Liver (tissue), 9 donors: Measurements from ENCODE around the gene MAP3K12. TPM values are rescaled to one million over a fixed set of nuclear protein-coding genes. Genes with fewer than 3 reads are reported as not detected.

ENCODE experiments used
- DNase-seq: peaks from one replicate; pipeline ENCODE4 v3.0.0-alpha.2; 2017; ENCODE audit warnings: low spot score
- H3K27ac ChIP-seq, 2 donors: one replicate each; pipeline ENCODE4 v1.7.0; 2013; ENCODE audit warnings: inconsistent platforms in 2 of 2, low read length in 2 of 2, control low read depth in 1 of 2, low read depth in 1 of 2, mild to moderate bottlenecking in 1 of 2
- H3K27me3 ChIP-seq, 4 donors: one replicate each; pipeline versions ENCODE4 v1.6.1 to v1.7.0; 2013; ENCODE audit warnings: low read length in 3 of 4, inconsistent platforms in 1 of 4, mild to moderate bottlenecking in 1 of 4, moderate library complexity in 1 of 4; ENCODE audit not compliant: control insufficient read depth in 4 of 4, insufficient read depth in 4 of 4
- H3K36me3 ChIP-seq, 4 donors: one replicate each; pipeline versions ENCODE4 v1.6.1 to v1.7.0; 2013; ENCODE audit warnings: low read length in 3 of 4, mild to moderate bottlenecking in 3 of 4, low read depth in 1 of 4, moderate library complexity in 1 of 4; ENCODE audit not compliant: control insufficient read depth in 4 of 4, insufficient read depth in 3 of 4
- H3K4me1 ChIP-seq, 4 donors: one replicate each; pipeline versions ENCODE4 v1.6.1 to v1.7.0; 2013; ENCODE audit warnings: low read length in 3 of 4, mild to moderate bottlenecking in 3 of 4, moderate library complexity in 1 of 4; ENCODE audit not compliant: control insufficient read depth in 4 of 4, insufficient read depth in 4 of 4
- H3K4me3 ChIP-seq, 3 donors: one replicate each; pipeline versions ENCODE4 v1.6.1 to v1.7.0; 2013; ENCODE audit warnings: low read length in 3 of 3, control low read depth in 1 of 3, low read depth in 1 of 3, mild to moderate bottlenecking in 1 of 3
- H3K9ac ChIP-seq, 2 donors: one replicate each; pipeline ENCODE4 v1.7.0; 2013; ENCODE audit warnings: low read length in 2 of 2, mild to moderate bottlenecking in 2 of 2, moderate library complexity in 2 of 2, control low read depth in 1 of 2, low read depth in 1 of 2
- H3K9me3 ChIP-seq, 4 donors: one replicate each; pipeline versions ENCODE4 v1.6.1 to v1.7.0; 2013; ENCODE audit warnings: low read length in 3 of 4; ENCODE audit not compliant: control insufficient read depth in 4 of 4
- EGR1 ChIP-seq, 2 donors: IDR thresholded peaks; 2 replicates each; pipeline ENCODE4 v1.6.1; 2016 to 2018; ENCODE audit warnings: antibody characterized with exemption in 2 of 2, low read depth in 2 of 2
- FOXA2 ChIP-seq: IDR thresholded peaks from 2 replicates; pipeline ENCODE4 v1.6.1; 2016; ENCODE audit warnings: antibody characterized with exemption
- GABPA ChIP-seq, 2 donors: IDR thresholded peaks in 1 of 2; conservative IDR thresholded peaks in 1 of 2; 2 replicates each; pipeline ENCODE4 v1.6.1; 2016; ENCODE audit warnings: antibody characterized with exemption in 2 of 2, mild to moderate bottlenecking in 1 of 2, moderate library complexity in 1 of 2
- HNF4A ChIP-seq, 2 donors: conservative IDR thresholded peaks; 2 replicates each; pipeline ENCODE4 v1.6.1; 2016; ENCODE audit warnings: antibody characterized with exemption in 2 of 2, mild to moderate bottlenecking in 2 of 2
- HNF4G ChIP-seq: IDR thresholded peaks from 2 replicates; pipeline ENCODE4 v1.6.1; 2016; ENCODE audit warnings: antibody characterized with exemption
- JUND ChIP-seq, 2 donors: IDR thresholded peaks; 2 replicates each; pipeline ENCODE4 v1.6.1; 2016; ENCODE audit warnings: antibody characterized with exemption in 2 of 2
- SP1 ChIP-seq: IDR thresholded peaks from 2 replicates; pipeline ENCODE4 v1.6.1; 2018; ENCODE audit warnings: antibody characterized with exemption, mild to moderate bottlenecking
- TAF1 ChIP-seq: conservative IDR thresholded peaks from 2 replicates; pipeline ENCODE4 v1.6.1; 2016; ENCODE audit warnings: antibody characterized with exemption, mild to moderate bottlenecking
- YY1 ChIP-seq: IDR thresholded peaks from 2 replicates; pipeline ENCODE4 v1.6.1; 2016; ENCODE audit warnings: antibody characterized with exemption, mild to moderate bottlenecking
- WGBS: extraction: QIAGEN DNeasy Blood & Tissue Kit; methylation state at CpG from one replicate; pipeline ENCODE4 v1.1.7; 2013; 5-methylcytosine and 5-hydroxymethylcytosine counted together
- polyA plus RNA-seq, 2 donors: library from polyadenylated mRNA; stranded (reverse) in 1 of 2; unstranded in 1 of 2; fragments of 200-250 nt in 1 of 2; fragments of >200 nt in 1 of 2; fragmentation: Nextera tagmentation in 1 of 2; extraction: Ambion mirVana in 1 of 2; gene quantifications; one replicate each; pipeline versions ENCODE4 v1.2.1 to v1.2.3, GENCODE V29; 2013 to 2015
- total RNA-seq, 2 donors: library from RNA; depleted of rRNA; stranded (reverse); fragments of >200 nt; gene quantifications; one replicate each; pipeline ENCODE4 v1.2.3, GENCODE V29; 2014
- TF ChIP-seq, protein P1 (sequence below): fragments of 150-350 bp; IDR thresholded peaks from 2 replicates; pipeline ENCODE4 v1.5.1; 2017; ENCODE audit warnings: improper control_type of control experiment, low read depth, low read length; ENCODE audit not compliant: missing input control
- TF ChIP-seq, protein P2 (sequence below): IDR thresholded peaks from 2 replicates; pipeline ENCODE4 v1.6.1; 2016; ENCODE audit warnings: antibody characterized with exemption, mild to moderate bottlenecking
- TF ChIP-seq, protein P3 (sequence below): IDR thresholded peaks from 2 replicates; pipeline ENCODE4 v1.6.1; 2016; ENCODE audit warnings: antibody characterized with exemption
- TF ChIP-seq, protein P4 (sequence below): IDR thresholded peaks from 2 replicates; pipeline ENCODE4 v1.6.1; 2016; ENCODE audit warnings: antibody characterized with exemption
- donor health status: healthy.
- donor health status: healthy.
- donor health status: healthy.
- donor health status: healthy.
- donor health status: healthy.

Gene MAP3K12
- total and polyA plus RNA-seq, 4 donors, result 0.53 to 2.4 (median 1.5) TPM

DNA sequence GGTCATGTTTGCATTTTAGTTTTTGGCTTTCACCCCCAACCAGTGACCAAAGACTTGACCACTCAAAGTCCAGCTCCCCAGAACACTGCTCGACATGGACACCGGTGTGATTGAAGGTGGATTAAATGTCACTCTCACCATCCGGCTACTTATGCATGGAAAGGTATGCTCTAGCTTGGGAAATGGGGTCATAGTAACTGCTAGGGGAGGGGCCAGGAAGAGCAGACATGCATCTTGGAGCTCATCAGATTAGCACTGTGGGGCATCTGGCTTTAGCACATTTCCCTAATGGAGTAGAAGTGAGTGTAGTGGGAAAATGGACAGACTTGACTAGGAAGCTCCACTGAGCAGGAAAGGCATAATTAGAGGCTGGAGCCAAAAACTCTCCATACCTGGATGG, 44.6 kb downstream of the MAP3K12 start (continued):
- TF ChIP-seq, protein P1, sequence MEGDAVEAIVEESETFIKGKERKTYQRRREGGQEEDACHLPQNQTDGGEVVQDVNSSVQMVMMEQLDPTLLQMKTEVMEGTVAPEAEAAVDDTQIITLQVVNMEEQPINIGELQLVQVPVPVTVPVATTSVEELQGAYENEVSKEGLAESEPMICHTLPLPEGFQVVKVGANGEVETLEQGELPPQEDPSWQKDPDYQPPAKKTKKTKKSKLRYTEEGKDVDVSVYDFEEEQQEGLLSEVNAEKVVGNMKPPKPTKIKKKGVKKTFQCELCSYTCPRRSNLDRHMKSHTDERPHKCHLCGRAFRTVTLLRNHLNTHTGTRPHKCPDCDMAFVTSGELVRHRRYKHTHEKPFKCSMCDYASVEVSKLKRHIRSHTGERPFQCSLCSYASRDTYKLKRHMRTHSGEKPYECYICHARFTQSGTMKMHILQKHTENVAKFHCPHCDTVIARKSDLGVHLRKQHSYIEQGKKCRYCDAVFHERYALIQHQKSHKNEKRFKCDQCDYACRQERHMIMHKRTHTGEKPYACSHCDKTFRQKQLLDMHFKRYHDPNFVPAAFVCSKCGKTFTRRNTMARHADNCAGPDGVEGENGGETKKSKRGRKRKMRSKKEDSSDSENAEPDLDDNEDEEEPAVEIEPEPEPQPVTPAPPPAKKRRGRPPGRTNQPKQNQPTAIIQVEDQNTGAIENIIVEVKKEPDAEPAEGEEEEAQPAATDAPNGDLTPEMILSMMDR, result no peak
- no peak for TF ChIP-seq SP1
- no peak for TF ChIP-seq TAF1

DNA sequence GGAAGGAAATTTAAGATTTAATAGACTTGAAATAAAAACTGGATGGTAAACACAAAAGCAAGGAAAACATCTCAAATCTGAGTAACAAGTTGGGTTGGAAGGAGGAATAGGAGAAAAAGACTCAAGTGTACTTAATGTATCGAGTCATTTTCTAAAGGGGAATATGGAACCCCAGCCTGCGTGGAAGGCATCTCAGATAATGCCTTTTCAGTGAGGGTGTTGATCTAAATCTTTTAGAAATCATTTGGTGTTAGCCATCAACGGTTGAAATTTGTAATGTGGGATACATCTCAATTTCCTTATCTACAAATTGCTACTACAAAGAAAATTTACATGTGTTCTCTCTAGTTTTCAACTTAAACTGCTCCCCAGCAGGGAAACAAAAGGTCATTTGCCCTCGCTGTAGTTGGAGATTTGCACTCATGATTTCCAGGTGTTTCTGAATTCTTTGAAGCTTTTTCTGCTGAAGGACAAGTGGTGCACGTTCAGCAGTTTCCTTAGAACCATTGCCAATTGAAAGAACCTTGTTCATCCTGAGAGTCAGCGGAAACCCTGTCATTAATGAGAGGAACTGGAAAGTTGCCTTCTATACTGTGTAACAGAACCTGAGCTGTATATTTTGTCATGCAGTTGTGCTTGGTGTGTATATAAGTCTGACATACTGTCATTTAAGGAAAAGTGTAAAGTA, 45.2 kb downstream of the MAP3K12 start:
- H3K9me3 ChIP-seq, result no peaks in the 10 kb centered on the region
- 38% methylated on average over 6 of the region's 6 CpGs for WGBS
- no peaks in the 10 kb centered on the region for H3K27me3 ChIP-seq
- H3K4me3 ChIP-seq, result no peak overlapping the region
- peaks cover 0 to 21% (median 18%) of the 10 kb centered on the region in 4 donors for H3K4me1 ChIP-seq
- TF ChIP-seq EGR1 (IDR thresholded peaks at IDR 0.05; ENCODE audit: low read depth in 2 of 2) (no peak), SP1 (no peak), HNF4G (no peak), GABPA (IDR thresholded peaks at IDR 0.05 in 1 of 2, conservative IDR thresholded peaks at IDR 0.05 in 1 of 2) (no peak), HNF4A (conservative IDR thresholded peaks at IDR 0.05) (no peak), JUND (IDR thresholded peaks at IDR 0.05) (no peak), YY1 (no peak), TAF1 (no peak), FOXA2 (no peak)
- TF ChIP-seq, protein P2, sequence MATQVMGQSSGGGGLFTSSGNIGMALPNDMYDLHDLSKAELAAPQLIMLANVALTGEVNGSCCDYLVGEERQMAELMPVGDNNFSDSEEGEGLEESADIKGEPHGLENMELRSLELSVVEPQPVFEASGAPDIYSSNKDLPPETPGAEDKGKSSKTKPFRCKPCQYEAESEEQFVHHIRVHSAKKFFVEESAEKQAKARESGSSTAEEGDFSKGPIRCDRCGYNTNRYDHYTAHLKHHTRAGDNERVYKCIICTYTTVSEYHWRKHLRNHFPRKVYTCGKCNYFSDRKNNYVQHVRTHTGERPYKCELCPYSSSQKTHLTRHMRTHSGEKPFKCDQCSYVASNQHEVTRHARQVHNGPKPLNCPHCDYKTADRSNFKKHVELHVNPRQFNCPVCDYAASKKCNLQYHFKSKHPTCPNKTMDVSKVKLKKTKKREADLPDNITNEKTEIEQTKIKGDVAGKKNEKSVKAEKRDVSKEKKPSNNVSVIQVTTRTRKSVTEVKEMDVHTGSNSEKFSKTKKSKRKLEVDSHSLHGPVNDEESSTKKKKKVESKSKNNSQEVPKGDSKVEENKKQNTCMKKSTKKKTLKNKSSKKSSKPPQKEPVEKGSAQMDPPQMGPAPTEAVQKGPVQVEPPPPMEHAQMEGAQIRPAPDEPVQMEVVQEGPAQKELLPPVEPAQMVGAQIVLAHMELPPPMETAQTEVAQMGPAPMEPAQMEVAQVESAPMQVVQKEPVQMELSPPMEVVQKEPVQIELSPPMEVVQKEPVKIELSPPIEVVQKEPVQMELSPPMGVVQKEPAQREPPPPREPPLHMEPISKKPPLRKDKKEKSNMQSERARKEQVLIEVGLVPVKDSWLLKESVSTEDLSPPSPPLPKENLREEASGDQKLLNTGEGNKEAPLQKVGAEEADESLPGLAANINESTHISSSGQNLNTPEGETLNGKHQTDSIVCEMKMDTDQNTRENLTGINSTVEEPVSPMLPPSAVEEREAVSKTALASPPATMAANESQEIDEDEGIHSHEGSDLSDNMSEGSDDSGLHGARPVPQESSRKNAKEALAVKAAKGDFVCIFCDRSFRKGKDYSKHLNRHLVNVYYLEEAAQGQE, result no peak
- TF ChIP-seq, protein P3, sequence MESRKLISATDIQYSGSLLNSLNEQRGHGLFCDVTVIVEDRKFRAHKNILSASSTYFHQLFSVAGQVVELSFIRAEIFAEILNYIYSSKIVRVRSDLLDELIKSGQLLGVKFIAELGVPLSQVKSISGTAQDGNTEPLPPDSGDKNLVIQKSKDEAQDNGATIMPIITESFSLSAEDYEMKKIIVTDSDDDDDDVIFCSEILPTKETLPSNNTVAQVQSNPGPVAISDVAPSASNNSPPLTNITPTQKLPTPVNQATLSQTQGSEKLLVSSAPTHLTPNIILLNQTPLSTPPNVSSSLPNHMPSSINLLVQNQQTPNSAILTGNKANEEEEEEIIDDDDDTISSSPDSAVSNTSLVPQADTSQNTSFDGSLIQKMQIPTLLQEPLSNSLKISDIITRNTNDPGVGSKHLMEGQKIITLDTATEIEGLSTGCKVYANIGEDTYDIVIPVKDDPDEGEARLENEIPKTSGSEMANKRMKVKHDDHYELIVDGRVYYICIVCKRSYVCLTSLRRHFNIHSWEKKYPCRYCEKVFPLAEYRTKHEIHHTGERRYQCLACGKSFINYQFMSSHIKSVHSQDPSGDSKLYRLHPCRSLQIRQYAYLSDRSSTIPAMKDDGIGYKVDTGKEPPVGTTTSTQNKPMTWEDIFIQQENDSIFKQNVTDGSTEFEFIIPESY, result no peak
- TF ChIP-seq, protein P1, result no peak
- TF ChIP-seq, protein P4, sequence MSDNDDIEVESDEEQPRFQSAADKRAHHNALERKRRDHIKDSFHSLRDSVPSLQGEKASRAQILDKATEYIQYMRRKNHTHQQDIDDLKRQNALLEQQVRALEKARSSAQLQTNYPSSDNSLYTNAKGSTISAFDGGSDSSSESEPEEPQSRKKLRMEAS, result no peak
- no peak overlapping the region for H3K27ac ChIP-seq
- H3K9ac ChIP-seq, result peak overlapping the region in 1 of 2 donors; percentile 92
- peaks cover 21 to 47% (median 45%) of the 10 kb centered on the region in 4 donors for H3K36me3 ChIP-seq
- no peak for DNase-seq
